Hepatocyte (in vitro differentiated cells): ENCODE measurements around the gene TBC1D5. TPM values are rescaled to one million over a fixed set of nuclear protein-coding genes. Genes with fewer than 3 reads are reported as not detected.
"Not testable (repeated sequence)": the region's sequence is repeated elsewhere in the genome, so short reads cannot be mapped to it uniquely, and the experiment has no call there.

ENCODE experiments used
- DNase-seq: peaks from one replicate; pipeline ENCODE4 v3.0.0-alpha.2; 2016; ENCODE audit warnings: low spot score
- H2AFZ ChIP-seq: fragments of 200-600 bp; sonication (generic); 2 replicates; pipeline ENCODE4 v1.6.0; 2016; ENCODE audit warnings: antibody characterized with exemption, mild to moderate bottlenecking
- H3K27ac ChIP-seq: fragments of 200-600 bp; sonication (generic); 2 replicates; pipeline ENCODE4 v1.5.1; 2016; ENCODE audit warnings: mild to moderate bottlenecking
- H3K27me3 ChIP-seq: fragments of 200-600 bp; sonication (generic); 2 replicates; pipeline ENCODE4 v1.6.1; 2016
- H3K36me3 ChIP-seq: fragments of 200-600 bp; sonication (generic); replicated peaks from 2 replicates; pipeline ENCODE4 v1.5.1; 2016; ENCODE audit warnings: low read depth; ENCODE audit not compliant: insufficient read depth
- H3K4me1 ChIP-seq: fragments of 200-600 bp; sonication (generic); 2 replicates; pipeline ENCODE4 v1.5.1; 2016; ENCODE audit warnings: mild to moderate bottlenecking, moderate library complexity; ENCODE audit not compliant: insufficient read depth
- H3K4me2 ChIP-seq: fragments of 200-600 bp; sonication (generic); 2 replicates; pipeline ENCODE4 v1.6.0; 2016
- H3K4me3 ChIP-seq: fragments of 200-600 bp; sonication (generic); 2 replicates; pipeline ENCODE4 v1.5.1; 2016; ENCODE audit warnings: mild to moderate bottlenecking
- H3K79me2 ChIP-seq: fragments of 200-600 bp; sonication (generic); 2 replicates; pipeline ENCODE4 v1.6.0; 2017; ENCODE audit warnings: mild to moderate bottlenecking
- H3K9me2 ChIP-seq: fragments of 200-600 bp; sonication (generic); replicated peaks from 2 replicates; pipeline ENCODE4 v1.6.0; 2017; ENCODE audit warnings: mild to moderate bottlenecking; ENCODE audit not compliant: insufficient read depth
- H3K9me3 ChIP-seq: fragments of 200-600 bp; sonication (generic); 2 replicates; pipeline ENCODE4 v1.5.1; 2016; ENCODE audit warnings: low read depth, mild to moderate bottlenecking
- H4K20me1 ChIP-seq: fragments of 200-600 bp; sonication (generic); 2 replicates; pipeline ENCODE4 v1.6.0; 2016; ENCODE audit warnings: mild to moderate bottlenecking; ENCODE audit not compliant: insufficient read depth, poor library complexity, severe bottlenecking
- EZH2 ChIP-seq: fragments of 200-600 bp; sonication (generic); IDR thresholded peaks from 2 replicates; pipeline ENCODE4 v1.6.1; 2016; ENCODE audit warnings: antibody characterized with exemption, mild to moderate bottlenecking, borderline replicate concordance
- EZH2phosphoT487 ChIP-seq: fragments of 200-600 bp; sonication (generic); IDR thresholded peaks from one replicate; pipeline ENCODE4 v1.6.1; 2018; ENCODE audit warnings: antibody characterized with exemption, mild to moderate bottlenecking, low read depth, moderate library complexity; ENCODE audit not compliant: unreplicated experiment, severe bottlenecking
- WGBS: methylation state at CpG from one replicate; pipeline ENCODE4 v1.1.6; 2016; ENCODE audit warnings: low lambda C conversion rate; ENCODE audit errors: missing lambda C conversion rate; 5-methylcytosine and 5-hydroxymethylcytosine counted together
- polyA plus RNA-seq: library from polyadenylated mRNA; unstranded; fragments of >200 nt; fragmentation: Nextera tagmentation; extraction: Ambion mirVana; gene quantifications from 2 replicates; pipeline ENCODE4 v1.2.1, GENCODE V29; 2016
- total RNA-seq: library from RNA; depleted of rRNA; stranded (reverse); fragments of >200 nt; gene quantifications from 2 replicates; pipeline ENCODE4 v1.2.3, GENCODE V29; 2014
- TF ChIP-seq, protein P1 (sequence below): fragments of 200-600 bp; sonication (generic); IDR thresholded peaks from 2 replicates; pipeline ENCODE4 v1.5.1; 2016; ENCODE audit warnings: antibody characterized with exemption, mild to moderate bottlenecking; ENCODE audit not compliant: poor library complexity

TBC1D5 gene
- total and polyA plus RNA-seq, 2 experiments from 2014 or later, result 17.0 to 64.2 TPM

DNA sequence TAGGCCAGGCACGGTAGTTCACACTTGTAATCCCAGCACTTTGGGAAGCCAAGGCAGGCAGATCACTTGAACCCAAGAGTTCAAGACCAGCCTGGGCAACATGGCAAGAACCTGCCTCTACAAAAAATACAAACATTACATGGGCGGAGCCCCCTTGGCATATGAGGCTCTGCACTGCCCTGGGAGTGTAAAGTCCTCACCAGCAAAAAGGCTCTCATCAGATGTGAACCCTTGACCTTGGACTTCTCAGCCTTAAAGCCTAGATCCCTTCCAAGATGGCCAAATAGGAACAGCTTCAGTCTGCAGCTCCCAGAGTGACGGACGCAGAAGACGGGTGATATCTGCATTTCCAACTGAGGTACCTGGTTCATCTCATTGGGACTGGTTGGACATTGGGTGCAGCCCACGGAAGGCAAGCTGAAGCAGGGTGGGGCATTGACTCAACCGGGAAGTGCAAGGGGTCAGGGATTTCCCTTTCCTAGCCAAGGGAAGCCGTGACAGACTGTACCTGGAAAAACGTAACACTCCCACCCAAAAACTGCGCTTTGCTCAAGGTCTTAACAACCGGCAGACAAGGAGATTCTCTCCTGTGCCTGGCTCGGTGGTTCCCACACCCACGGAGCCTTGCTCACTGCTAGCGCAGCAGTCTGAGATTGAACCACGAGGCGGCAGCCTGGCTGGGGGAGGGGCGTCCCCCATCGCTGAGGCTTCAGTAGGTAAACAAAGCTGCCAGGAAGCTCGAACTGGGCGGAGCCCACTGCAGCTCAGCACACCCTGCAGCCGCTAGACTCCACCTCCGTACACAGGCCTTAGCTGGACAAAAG is 49.4 kb downstream of the TBC1D5 start:
- H3K27ac ChIP-seq, DNase-seq, H3K36me3 ChIP-seq, H3K4me1 ChIP-seq, H3K4me3 ChIP-seq, H2AFZ ChIP-seq, H3K9me2 ChIP-seq, H3K4me2 ChIP-seq, H4K20me1 ChIP-seq, H3K9me3 ChIP-seq, H3K27me3 ChIP-seq: not testable (repeated sequence)
- 97% methylated on average over 22 of the region's 22 CpGs for WGBS
- peaks cover 25% of the 10 kb centered on the region for H3K79me2 ChIP-seq

DNA sequence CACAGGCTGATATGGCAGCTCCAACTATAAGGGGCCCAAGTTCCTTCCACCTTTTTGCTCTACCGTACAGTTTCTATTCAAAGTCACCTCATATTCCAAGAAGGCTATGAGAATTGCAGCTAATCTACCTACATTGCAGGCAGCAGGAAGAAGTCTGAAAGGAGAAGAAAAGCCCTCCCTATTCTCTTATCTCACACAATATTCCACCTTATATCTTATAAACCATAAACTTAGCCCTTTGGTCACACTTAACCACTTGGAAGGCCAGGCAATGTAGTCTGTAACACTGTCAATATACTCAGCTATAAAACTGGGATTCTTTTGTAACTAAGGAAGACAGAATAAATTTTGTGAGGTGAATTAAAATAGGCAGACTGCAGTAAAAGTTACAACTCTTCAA is 54.9 kb downstream of the TBC1D5 start:
- H3K4me2 ChIP-seq, result no peak overlapping the region
- H2AFZ ChIP-seq, result no peak overlapping the region
- no peaks in the 10 kb centered on the region for H3K36me3 ChIP-seq
- H3K4me1 ChIP-seq, result no peaks in the 10 kb centered on the region
- no peaks in the 10 kb centered on the region for H3K27me3 ChIP-seq
- H3K9me3 ChIP-seq, result peaks cover 3% of the 10 kb centered on the region
- no peaks in the 10 kb centered on the region for H4K20me1 ChIP-seq
- no peak overlapping the region for H3K4me3 ChIP-seq
- no peak for TF ChIP-seq EZH2
- no peak for TF ChIP-seq EZH2phosphoT487
- TF ChIP-seq, protein P1, sequence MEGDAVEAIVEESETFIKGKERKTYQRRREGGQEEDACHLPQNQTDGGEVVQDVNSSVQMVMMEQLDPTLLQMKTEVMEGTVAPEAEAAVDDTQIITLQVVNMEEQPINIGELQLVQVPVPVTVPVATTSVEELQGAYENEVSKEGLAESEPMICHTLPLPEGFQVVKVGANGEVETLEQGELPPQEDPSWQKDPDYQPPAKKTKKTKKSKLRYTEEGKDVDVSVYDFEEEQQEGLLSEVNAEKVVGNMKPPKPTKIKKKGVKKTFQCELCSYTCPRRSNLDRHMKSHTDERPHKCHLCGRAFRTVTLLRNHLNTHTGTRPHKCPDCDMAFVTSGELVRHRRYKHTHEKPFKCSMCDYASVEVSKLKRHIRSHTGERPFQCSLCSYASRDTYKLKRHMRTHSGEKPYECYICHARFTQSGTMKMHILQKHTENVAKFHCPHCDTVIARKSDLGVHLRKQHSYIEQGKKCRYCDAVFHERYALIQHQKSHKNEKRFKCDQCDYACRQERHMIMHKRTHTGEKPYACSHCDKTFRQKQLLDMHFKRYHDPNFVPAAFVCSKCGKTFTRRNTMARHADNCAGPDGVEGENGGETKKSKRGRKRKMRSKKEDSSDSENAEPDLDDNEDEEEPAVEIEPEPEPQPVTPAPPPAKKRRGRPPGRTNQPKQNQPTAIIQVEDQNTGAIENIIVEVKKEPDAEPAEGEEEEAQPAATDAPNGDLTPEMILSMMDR, result no peak
- peaks cover 33% of the 10 kb centered on the region for H3K79me2 ChIP-seq
- DNase-seq, result peak; percentile 27
- WGBS, result 73% methylated on average over 1 of the region's 1 CpG
- H3K9me2 ChIP-seq, result no peaks in the 10 kb centered on the region
- no peak overlapping the region for H3K27ac ChIP-seq

DNA sequence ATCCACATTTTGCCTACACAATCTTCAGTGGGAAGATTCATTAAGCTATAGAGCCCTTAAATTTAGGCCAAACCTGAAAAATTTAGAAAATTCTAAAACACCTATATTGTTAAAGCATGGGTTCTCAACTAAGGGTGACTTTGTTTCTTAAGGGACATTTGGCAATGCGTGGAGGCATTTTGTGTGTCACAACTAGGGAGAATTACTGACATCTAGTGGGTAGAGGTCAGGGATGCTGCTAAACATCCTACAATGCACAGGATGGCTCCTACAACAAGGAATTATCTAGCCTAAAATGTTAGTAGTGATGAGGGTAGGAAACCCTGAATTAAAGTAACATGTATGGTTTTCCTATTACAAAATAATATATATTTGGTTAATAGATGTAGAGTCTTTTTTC is 55.8 kb downstream of the TBC1D5 start:
- no peak for TF ChIP-seq EZH2phosphoT487
- no peak for TF ChIP-seq EZH2
- TF ChIP-seq, protein P1, result no peak
- H2AFZ ChIP-seq, result no peak overlapping the region
- WGBS, result 79% methylated on average over 1 of the region's 1 CpG

DNA sequence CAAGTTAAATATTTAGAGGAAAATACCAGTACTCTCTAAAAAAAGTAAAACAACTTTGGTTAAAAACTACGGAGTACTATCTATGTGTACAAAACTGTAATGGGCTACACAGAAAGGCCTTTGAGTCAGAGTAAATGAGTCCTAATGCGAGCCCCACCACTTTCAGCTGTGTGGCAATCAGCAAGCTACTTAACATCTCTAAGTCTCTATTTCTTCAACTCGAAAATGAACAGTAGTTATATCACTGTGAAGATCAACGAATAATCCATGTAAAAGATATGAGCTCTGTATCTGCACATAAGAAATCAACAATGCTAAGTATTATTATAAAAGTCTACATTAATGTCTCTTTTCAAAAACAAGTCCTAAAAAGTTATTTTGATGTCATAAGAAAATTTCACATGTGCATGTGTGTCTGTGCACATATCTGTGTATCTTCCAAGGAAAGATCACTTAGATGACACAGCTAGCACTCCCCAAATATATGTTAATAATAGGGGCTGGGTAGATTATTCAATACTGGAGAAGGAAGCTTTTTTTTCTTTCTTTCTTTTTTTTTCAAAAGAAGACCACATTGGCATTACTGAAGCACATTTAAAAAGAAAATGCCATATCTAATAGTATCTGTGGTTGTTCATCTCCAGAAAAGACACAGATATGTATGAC is 58.8 kb downstream of the TBC1D5 start:
- TF ChIP-seq EZH2phosphoT487 (no peak), EZH2 (no peak)
- TF ChIP-seq, protein P1, result no peak
- Histone ChIP-seq H3K27ac (no peak overlapping the region), H3K79me2 (peaks cover 30% of the 10 kb centered on the region), H3K36me3 (no peaks in the 10 kb centered on the region), H2AFZ (no peak overlapping the region), H3K9me3 (no peaks in the 10 kb centered on the region), H3K4me1 (no peaks in the 10 kb centered on the region), H3K9me2 (no peaks in the 10 kb centered on the region), H3K27me3 (no peaks in the 10 kb centered on the region), H3K4me2 (no peak overlapping the region), H4K20me1 (no peaks in the 10 kb centered on the region), H3K4me3 (no peak overlapping the region)
- 76% methylated on average over 4 of the region's 4 CpGs for WGBS
- DNase-seq, result no peak

More for the DNA sequence above, 55.8 kb downstream of the TBC1D5 start:
- no peaks in the 10 kb centered on the region for H3K9me3 ChIP-seq
- no peaks in the 10 kb centered on the region for H3K4me1 ChIP-seq
- H3K27me3 ChIP-seq, result no peaks in the 10 kb centered on the region
- no peak overlapping the region for H3K4me2 ChIP-seq
- H3K4me3 ChIP-seq, result no peak overlapping the region
- DNase-seq, result no peak
- H3K79me2 ChIP-seq, result peaks cover 29% of the 10 kb centered on the region
- H3K9me2 ChIP-seq, result no peaks in the 10 kb centered on the region
- no peaks in the 10 kb centered on the region for H3K36me3 ChIP-seq
- H3K27ac ChIP-seq, result no peak overlapping the region
- H4K20me1 ChIP-seq, result no peaks in the 10 kb centered on the region
